ENCODE results near the gene SNRPE.
"Not testable (repeated sequence)": the region's sequence is repeated elsewhere in the genome, so short reads cannot be mapped to it uniquely, and the experiment has no call there.

SNRPE gene

DNA sequence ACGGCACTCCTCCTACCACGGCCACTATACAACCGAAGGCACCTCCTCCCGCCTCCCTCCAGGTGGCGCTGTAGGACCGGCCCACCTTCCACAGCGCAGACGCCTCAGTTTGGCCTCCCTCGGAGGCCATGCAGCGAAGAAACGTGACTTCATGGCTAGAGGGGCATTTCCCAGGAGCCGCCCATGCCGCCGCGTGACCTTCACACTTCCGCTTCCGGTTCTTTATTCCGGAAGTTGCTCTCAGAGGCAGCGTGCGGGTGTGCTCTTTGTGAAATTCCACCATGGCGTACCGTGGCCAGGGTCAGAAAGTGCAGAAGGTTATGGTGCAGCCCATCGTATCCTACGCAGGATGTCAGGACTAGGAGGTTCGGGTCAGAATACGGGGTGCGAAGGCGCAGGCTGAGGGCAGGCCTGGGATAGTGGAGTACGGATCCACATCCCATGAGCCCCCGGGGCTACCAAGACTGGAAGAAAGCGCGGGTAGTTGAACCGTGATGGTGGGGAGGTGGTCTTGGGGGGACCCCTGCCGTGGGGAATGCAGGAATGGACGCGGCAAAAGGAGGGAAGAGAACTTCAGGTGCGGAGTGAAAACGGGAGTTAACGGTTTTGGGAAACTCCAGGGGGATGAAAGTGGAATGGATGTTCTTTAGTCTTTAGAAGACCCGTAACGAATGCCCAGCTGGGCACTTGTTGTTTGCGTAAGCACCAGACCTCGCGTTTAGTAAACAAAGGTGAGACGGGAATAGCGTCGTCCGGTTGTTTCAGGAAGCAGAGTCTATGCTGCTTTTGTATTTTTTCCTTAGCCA lies at the start of gene SNRPE:
SNRPE (plus strand) TSS at position 221 of the 806 bp plus-strand sequence; CDS start at position 282, 61 bp downstream.
- DNase-seq (ENCODE audit: low read depth, low spot score): peak; percentile 100

DNA sequence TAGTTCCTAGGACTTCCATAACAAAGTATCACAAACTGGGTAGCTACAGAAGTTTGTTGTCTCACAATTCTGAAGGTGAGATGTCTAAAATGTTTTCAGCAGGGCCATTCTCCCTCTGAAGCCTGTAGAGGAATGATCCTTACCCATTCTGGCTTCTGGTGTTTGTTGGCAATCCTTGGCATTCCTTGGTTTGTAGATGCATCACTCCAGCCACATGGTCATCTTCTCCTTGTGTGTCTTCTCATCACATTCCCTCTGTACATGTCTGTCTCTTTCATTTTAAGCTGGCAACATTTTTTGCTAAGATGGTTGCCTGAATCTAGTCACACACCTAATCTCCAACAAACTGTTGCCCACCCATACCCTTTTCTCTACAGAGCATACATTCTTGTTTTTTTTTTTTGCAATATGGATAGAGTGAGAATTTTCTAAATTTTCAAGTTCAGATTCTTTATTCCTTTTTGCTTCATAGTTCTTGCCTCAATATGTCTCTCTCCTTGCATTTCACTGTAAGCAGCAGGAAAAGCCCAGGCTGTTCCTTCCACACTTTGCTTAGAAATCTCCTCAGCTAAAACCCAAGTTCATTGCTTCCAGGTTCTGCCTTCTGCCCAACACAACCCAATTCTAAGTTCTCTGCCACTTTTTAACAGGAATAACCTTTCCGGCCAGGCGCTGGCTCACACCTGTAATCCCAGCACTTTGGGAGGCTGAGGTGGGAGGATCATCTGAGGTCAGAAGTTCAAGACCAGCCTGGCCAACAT lies 47.6 kb upstream of the SNRPE start:
- no peak for DNase-seq (ENCODE audit: low read depth, low spot score)

DNA sequence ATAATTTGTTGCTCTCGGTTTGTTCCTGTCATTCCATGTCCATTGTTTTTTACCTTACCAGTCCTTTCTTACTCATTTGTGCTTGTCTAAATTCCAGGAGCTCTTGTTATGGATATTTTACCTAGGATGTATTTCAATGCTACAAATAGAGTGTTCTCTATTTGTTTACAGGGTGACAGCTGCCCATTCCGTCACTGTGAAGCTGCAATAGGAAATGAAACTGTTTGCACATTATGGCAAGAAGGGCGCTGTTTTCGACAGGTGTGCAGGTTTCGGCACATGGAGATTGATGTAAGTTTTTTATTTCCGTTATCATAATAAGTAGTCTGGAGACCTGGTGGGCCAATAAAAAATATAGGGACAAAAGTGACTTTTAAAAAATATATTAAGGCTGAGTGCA lies 43.0 kb upstream of the SNRPE start:
- no peak for DNase-seq (ENCODE audit: low read depth, low spot score)

DNA sequence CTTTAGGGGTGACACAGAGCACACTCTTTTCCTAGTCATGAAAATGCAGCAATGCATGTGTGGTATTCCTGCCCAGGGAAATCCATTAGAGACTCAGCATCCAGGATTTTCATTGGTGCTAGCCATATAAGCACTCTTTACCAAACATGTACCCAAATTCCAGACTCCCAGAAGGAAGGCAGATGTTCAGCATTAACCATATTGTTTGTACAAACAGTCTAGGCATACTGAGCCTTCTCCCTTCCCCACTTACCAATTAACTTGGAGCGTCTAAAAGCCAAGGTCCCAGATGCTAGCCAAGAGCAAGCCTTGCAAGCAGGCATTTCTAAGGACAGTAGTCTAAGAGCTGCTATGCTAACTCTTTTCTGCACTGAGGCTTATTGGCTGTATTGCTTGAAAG lies 38.1 kb upstream of the SNRPE start:
- no peak for DNase-seq (ENCODE audit: low read depth, low spot score)

DNA sequence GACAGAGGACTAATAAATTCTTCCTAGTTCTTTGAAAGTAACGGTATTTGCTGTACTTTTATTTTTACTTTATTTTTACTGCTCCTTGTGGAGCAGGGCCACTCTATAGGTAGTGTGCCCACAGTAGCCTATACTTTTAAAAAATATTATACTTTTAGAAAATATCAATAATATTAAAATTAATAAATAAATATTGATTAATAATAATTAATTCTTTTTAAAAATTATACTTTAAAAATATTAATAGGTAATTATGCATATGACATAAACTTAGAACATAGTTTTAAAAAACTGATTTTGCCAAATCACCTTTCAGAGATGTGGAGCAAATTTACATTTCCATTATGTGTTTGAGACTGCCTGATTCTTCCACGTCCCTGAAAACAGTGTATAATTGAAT lies 35.2 kb upstream of the SNRPE start:
- no peak for DNase-seq (ENCODE audit: low read depth, low spot score)

DNA sequence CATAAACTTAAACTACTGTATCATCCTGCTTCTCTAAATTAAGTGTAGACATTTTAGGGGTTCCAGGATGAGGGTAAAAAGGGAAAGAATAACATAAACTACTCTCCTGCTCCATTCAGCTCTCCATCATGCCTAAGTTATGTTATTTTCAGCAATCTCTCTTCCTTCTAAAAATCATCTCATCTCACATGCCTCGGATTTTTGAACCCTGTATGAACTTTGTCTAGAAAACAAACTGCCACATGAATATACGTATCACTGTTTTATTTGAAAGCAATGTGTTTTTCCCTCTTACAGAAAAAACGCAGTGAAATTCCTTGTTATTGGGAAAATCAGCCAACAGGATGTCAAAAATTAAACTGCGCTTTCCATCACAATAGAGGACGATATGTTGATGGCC lies 33.4 kb upstream of the SNRPE start:
- DNase-seq (ENCODE audit: low read depth, low spot score): no peak

DNA sequence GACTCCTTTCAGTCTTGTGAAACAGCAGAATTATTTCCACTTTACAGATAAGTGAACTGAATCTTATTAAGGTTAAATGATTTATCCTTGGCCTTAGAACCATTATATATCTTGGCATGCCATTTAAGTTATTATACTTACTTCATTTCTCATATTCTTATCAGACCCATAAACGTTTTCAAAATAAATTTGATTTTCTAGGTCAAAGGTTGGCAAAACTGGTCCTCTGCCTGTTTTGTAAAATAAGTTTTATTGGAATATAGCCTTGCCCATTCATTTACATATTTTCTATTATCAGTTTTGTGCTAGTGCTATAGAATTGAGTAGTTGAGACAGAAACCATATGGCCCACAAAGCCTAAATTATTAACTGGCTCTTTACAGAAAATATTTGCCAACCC lies 32.9 kb upstream of the SNRPE start:
- DNase-seq (ENCODE audit: low read depth, low spot score): no peak

DNA sequence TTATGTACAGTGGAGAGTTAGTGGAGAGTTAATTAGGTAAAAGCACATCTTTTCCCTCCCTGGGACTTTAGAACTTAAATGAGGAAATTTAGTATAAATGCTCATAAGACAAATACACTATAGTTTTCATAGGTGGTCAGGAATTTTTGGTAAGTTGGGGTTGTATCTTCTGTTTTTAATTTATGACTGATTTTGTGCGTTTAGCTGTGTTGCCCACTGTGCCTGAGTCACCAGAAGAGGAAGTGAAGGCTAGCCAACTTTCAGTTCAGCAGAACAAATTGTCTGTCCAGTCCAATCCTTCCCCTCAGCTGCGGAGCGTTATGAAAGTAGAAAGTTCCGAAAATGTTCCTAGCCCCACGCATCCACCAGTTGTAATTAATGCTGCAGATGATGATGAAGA lies 32.2 kb upstream of the SNRPE start:
- not testable (repeated sequence) for DNase-seq (ENCODE audit: low read depth, low spot score)

DNA sequence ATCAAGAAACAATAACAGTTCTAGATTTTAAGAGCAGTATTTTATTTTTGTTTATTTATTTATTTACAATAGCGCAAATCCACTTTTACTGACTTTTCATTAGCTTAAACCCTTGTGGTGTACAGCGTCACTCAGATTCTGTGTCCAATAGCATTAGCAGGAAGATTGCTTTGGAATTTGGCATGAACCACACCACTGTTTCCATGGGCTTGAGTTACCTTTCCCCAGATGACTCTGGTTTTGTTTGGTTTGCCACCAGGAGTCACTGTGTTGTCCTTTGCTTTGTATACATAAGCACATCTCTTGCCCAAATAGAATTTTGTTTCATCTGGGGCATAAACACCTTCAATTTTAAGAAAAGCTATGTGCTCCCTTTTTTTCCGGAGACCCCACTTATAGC lies 25.9 kb upstream of the SNRPE start:
- DNase-seq (ENCODE audit: low read depth, low spot score): no peak

DNA sequence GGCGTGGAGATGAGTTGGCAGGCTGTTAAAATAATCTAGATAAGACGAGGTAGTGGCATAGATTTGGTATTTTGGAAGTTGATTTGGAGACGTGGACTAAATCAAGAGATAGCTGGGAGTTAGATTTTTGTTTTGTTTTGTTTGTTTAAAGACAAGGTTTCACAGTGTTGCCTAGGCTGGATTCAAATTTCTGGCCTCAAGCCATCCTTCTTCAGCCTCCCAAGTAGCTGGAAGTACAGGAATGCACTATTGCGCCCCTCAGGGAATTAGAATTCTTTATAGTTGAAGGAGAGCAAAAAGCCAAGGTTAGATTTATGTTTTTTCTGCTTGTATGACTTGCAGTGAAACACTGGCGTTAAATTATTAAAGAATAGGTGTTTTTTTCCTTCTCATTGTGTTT lies 22.3 kb upstream of the SNRPE start:
- DNase-seq (ENCODE audit: low read depth, low spot score): peak; percentile 66

DNA sequence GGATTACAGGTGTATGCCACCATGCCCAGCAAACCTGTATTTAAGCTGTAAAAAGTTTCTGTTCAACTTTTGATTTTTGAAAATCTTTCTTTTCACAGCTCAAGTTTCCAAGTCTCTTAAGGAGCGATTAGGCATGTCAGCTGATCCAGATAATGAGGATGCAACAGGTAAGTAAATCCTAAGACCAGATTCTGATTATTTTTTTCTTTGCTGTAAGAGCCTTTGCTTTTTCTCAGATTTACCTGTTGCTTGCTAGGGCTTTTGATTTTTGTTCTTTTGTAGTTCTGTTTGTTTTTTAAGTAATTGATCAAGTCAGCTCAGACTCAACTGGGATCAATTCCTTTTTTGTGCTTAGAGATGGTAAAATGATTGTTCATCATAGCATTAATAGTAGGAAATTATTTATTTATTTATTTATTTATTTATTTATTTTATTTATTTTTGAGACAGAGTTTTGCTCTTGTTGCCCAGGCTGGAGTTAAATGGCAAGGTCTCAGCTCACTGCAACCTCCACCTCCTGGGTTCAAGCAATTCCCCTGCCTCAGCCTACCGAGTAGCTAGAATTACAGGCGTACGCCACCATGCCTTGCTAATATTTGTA lies 21.1 kb upstream of the SNRPE start:
- no peak for DNase-seq (ENCODE audit: low read depth, low spot score)

DNA sequence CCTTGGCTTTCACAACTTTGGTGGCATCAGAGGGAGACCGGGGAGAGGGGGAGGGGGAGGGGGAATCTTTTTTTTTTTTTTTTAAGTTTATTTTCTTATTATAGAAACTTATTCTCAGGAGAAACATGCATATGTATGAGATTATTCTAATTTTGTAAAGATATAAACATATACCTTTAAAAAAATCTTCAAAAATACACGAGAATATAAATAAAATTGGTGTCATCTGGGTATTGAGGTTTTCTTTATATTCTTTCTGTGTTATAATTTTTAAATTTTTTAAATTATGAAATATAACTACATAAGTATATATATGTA lies 18.9 kb upstream of the SNRPE start:
- no peak for DNase-seq (ENCODE audit: low read depth, low spot score)

DNA sequence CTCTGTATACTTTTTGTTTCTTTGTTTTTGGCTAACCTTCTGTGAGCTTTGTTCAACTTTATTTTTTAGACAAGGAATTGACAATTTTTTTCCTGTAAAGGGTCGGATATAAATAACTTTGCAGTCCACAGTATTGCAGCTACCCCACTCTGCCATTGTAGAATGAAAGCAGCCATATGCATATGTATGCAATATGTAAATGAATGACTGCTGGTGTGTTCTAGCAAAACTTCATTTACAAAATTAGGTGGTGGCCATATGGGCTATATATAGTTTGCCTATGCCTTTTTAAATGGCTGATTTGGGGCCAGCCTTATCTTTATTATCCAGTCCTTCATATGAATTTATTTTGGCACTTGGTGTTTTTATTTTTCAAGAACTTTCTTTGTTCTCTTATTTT lies 18.0 kb upstream of the SNRPE start:
- no peak for DNase-seq (ENCODE audit: low read depth, low spot score)

DNA sequence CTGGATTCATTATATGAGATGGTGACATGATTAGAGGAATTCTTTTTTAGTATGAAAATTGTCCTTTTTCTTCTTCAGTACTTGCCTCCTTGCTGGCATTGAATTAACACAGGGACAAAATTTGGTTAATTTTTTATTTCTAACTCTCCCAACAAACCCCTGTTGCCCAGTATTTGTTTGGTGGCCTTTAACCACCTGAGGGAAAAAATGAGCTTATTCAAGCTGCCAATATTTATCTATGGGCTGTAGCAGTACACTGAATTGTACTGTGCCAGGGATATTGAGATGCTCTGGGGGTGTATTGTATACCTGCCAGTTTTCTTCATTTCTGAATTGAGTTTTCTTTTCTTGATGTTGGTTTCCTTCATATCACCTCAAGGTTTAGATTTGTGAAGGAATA lies 8.3 kb upstream of the SNRPE start:
- not testable (repeated sequence) for DNase-seq (ENCODE audit: low read depth, low spot score)

DNA sequence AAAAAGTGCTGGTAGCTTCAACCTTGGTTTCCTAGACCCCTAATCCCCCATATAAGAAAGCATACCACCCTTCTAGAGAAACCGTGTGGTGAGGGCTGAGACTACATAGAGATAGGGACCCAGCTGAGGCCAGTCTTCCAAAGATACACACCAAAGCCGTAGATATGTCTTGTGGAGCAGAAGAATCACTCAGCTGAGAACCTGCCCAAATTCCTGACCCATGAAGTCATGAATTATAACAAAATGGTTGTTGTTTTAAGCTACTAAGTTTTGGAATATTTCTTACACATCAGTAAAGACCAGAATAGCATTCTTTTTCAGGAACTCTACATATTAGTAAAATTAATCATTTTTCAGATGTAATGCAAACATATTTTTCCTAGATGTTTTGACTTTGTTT lies 3.3 kb upstream of the SNRPE start:
- peak; percentile 84 for DNase-seq (ENCODE audit: low read depth, low spot score)

DNA sequence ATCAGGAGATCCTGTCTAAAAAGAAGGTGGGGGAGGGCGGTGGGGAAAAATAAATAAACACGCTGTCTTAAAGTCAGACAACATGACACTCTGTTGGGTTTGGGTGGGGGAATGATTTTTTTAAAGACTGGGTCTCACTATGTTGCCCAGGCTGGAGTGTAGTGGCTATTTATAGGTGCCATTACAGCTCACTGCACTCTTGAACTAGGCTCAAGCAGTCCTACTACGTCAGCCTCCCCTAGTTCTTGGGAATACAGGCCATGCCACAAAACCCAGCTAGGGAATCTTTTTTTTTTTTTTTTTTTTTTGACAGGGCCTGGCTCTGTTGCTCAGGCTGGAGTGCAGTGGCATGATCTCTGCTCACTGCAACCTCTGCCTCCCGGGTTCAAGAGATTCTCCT lies 2.4 kb upstream of the SNRPE start:
- no peak for DNase-seq (ENCODE audit: low read depth, low spot score)

DNA sequence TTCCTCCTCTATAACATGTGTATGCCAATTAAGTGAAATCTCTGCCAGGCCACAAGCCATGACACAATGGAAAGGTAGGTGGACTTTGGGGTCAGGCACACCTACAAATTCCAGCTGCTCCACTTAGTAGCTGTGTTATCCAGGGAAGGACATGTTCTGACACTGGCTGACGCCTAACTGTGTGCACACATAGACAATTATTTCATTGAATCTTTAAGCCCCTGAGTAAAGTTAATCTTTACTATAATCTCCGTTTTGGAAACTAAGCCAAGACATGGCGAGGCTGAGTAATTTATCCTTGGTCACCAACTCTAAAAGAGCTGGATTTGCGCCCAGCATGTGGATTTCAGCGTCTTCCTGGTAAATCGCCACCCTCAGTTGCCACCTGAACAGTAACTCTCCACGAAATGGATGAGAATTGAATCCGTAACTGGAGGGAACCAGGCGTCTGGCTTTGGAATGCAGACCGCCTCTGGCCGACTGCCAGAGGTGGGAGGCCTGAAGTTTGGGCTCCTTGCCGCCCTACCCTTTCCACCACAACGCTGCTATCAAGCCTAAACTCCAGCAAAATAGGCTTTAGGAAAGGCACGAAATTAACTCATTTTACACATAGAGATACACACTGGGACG lies 888 bp upstream of the SNRPE start:
- DNase-seq (ENCODE audit: low read depth, low spot score): peak; percentile 81

DNA sequence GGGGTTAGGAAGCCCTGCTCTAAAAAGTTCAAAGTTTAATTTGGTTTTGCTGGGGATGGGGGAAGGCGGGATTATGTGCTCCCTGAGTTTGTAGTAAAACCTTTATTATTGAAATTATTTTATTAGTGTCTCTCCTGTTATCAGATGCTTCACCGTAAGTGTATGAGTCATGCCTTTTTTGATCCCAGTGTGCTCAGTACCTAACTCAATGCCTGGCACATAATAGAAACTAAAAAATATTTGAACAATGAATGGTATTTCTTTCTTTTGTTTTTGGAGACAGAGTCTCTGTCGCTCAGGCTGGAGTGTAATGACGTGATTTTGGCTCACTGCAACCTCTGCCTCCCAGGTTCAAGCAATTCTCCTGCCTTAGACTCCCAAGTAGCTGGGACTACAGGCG lies 6.4 kb downstream of the SNRPE start:
- DNase-seq (ENCODE audit: low read depth, low spot score): no peak

DNA sequence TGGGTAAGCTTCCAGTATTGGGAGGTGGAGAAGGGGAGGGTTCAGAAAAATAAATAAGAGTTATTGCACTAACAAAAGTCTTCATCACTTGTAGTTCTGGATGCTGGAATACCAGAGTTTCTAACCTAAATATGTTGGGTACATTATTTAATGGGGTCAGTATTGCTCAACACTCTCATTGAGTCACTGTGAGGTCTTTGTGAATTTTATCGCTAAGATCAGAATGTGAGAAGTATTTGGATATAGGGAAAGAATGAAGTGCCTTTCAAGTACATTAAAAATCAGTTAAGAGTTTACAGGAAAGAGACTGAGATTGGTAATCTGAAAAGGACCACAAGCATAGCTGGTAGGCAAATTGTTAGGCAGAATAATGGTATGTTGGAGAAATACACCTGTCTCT lies 8.8 kb downstream of the SNRPE start:
- DNase-seq (ENCODE audit: low read depth, low spot score): no peak

DNA sequence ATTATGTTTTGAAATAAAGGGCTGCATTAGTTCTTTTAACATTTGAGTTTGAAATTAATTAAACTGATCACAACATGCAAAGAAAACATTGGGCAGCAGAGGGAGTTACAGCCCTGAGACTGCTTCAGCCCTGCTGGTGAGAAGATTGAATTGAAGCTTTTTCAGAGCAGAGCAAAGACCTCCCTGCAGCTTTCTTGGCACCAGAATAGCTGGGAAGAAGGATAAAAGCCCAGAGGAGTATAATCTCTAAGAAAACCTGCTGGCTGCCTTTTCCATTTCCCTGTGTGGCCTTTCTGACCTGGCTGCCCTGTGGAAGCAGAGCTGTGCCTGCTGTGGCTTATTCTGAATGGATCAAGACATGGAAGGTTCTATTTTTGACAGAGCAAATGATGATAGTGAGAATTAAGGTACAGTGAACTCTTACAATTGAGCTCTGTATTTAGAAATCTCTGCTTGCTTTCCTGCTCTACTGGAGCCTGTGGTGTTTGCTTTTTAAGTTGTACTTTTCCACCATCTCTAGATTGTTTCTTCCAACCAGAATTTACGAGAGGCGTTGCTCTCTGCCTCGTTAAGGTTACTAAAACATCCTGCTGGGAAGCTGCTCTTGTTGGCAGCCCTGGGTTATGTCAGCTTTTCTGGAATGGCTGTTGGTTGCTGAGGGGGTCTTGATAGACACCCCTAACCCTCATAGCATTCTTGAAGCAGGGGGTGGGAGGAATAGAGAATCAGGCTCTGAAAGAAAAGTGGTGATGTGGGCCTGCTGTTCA lies 9.9 kb downstream of the SNRPE start:
- DNase-seq (ENCODE audit: low read depth, low spot score): peak; percentile 85

DNA sequence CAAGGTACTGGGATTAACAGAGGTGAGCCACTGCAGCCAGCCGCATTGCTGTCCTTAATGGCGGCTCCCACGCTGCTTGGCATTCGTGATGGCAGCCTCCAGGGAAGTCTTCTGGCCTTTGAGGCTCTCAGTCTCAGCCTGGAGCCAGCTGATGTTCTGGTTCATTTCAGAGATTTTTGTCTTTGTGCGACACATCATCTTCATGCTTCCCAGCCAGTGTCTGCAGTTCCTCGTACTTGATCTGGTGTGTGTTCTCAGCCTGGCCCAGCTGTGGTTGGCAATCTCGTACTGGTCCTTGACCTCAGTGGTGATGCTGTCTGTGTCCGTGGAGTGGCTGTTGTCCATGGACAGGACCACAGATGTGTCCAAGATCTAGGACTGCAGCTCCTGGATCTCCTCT lies 11.7 kb downstream of the SNRPE start:
- DNase-seq (ENCODE audit: low read depth, low spot score): no peak

DNA sequence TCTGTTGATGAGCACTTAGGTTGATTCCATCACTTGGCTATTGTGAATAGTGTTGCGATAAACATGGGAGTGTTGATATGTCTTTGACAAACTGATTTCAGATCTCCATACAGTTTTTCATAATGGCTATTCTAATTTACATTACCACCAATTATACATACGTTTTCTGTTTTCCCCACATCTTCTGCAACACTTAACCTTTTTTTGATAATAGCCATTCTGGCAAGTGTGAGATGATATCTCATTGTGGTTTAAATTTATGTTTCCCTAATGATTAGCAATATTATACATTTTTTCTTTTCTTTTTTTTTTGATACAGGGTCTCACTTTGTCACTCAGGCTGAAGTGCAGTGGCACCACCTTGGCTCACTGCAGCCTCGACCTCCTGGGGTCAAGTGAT lies 17.0 kb downstream of the SNRPE start:
- DNase-seq (ENCODE audit: low read depth, low spot score): no peak

All from astrocyte of the hippocampus (primary cell).